ENCODE measurements around the gene SERPINB3.

SERPINB3 gene

GRCh38 chr18:63702660-63703059, 41.0 kb upstream of the SERPINB3 start, which contains the start of gene SERPINB11:
SERPINB11 (plus strand) TSS chr18:63702960; CDS start chr18:63710194, 7,234 bp downstream.
- ATAC-seq: no peak

GRCh38 chr18:63701952-63702351, 40.3 kb upstream of the SERPINB3 start:
- no peak for ATAC-seq
- no peak for TF ChIP-seq GLIS3 (CRISPR knock-in tag; IDR thresholded peaks at IDR 0.05)
- TF ChIP-seq CREB5 (CRISPR knock-in tag; IDR thresholded peaks at IDR 0.05; ENCODE audit: low read depth): no peak
- TF ChIP-seq CSRNP3 (CRISPR knock-in tag; IDR thresholded peaks at IDR 0.05): no peak
- no peak for TF ChIP-seq OSR1 (CRISPR knock-in tag; IDR thresholded peaks at IDR 0.05)
- TF ChIP-seq TCF4 (CRISPR knock-in tag; IDR thresholded peaks at IDR 0.05; ENCODE audit: borderline replicate concordance): no peak
- TF ChIP-seq ZFP30 (CRISPR knock-in tag; IDR thresholded peaks at IDR 0.05): no peak
- no peak for TF ChIP-seq ARNTL (CRISPR knock-in tag; IDR thresholded peaks at IDR 0.05; ENCODE audit: borderline replicate concordance, low read depth)
- no peak for TF ChIP-seq ZNF70 (CRISPR knock-in tag; IDR thresholded peaks at IDR 0.05)
- no peak for TF ChIP-seq TSHZ2 (CRISPR knock-in tag; IDR thresholded peaks at IDR 0.05)
- no peak for TF ChIP-seq ZNF8 (CRISPR knock-in tag; IDR thresholded peaks at IDR 0.05)

More at GRCh38 chr18:63702660-63703059, 41.0 kb upstream of the SERPINB3 start, which contains the start of gene SERPINB11:
- no peak for TF ChIP-seq ARNTL (CRISPR knock-in tag; IDR thresholded peaks at IDR 0.05; ENCODE audit: borderline replicate concordance, low read depth)
- TF ChIP-seq PATZ1 (CRISPR knock-in tag; IDR thresholded peaks at IDR 0.05; ENCODE audit: borderline replicate concordance): no peak
- no peak for TF ChIP-seq ZNF70 (CRISPR knock-in tag; IDR thresholded peaks at IDR 0.05)
- no peak for TF ChIP-seq ISL1 (CRISPR knock-in tag; IDR thresholded peaks at IDR 0.05)
- no peak for TF ChIP-seq ZFP30 (CRISPR knock-in tag; IDR thresholded peaks at IDR 0.05)
- TF ChIP-seq SNAI2 (CRISPR knock-in tag; IDR thresholded peaks at IDR 0.05): no peak
- TF ChIP-seq RARB (CRISPR knock-in tag; IDR thresholded peaks at IDR 0.05): no peak
- TF ChIP-seq TOX (CRISPR knock-in tag; IDR thresholded peaks at IDR 0.05; ENCODE audit: borderline replicate concordance): no peak

- no peak for TF ChIP-seq CREB5 (CRISPR knock-in tag; IDR thresholded peaks at IDR 0.05; ENCODE audit: low read depth)
- no peak for TF ChIP-seq PATZ1 (CRISPR knock-in tag; IDR thresholded peaks at IDR 0.05; ENCODE audit: borderline replicate concordance)
- TF ChIP-seq OSR1 (CRISPR knock-in tag; IDR thresholded peaks at IDR 0.05): no peak
- no peak for TF ChIP-seq ZFP3 (CRISPR knock-in tag; IDR thresholded peaks at IDR 0.05)
- no peak for TF ChIP-seq ZNF565 (CRISPR knock-in tag; conservative IDR thresholded peaks at IDR 0.05; ENCODE audit: low read depth)
- TF ChIP-seq ISL1 (CRISPR knock-in tag; IDR thresholded peaks at IDR 0.05): no peak
- TF ChIP-seq RARB (CRISPR knock-in tag; IDR thresholded peaks at IDR 0.05): no peak
- TF ChIP-seq ZNF70 (CRISPR knock-in tag; IDR thresholded peaks at IDR 0.05): no peak
- no peak for TF ChIP-seq ZC3H10 (CRISPR knock-in tag; IDR thresholded peaks at IDR 0.05)
- TF ChIP-seq BACH2 (CRISPR knock-in tag; IDR thresholded peaks at IDR 0.05; ENCODE audit: borderline replicate concordance): no peak
- no peak for TF ChIP-seq CSRNP3 (CRISPR knock-in tag; IDR thresholded peaks at IDR 0.05)
- ATAC-seq: no peak
These were observed 38.8 kb upstream of the SERPINB3 start for GRCh38 chr18:63700501-63700900.

Data from SK-N-SH treated with all-trans-retinoic acid at 6 μM for 48 hours (cell line).